ENCODE results near the gene GJC2. TPM values are rescaled to one million over a fixed set of nuclear protein-coding genes. Genes with fewer than 3 reads are reported as not detected.

GJC2 gene
- total RNA-seq, 2 experiments from 2014 or later, result 0.41 to 0.57 TPM

GRCh38 chr1:228198977-228199590, 49.4 kb downstream of the GJC2 start:
- peaks cover 17% of the 10 kb centered on the region for H3K36me3 Mint-ChIP-seq
- H3K4me1 Mint-ChIP-seq (ENCODE audit: low read depth), result no peaks in the 10 kb centered on the region
- no peak overlapping the region for H3K27ac Mint-ChIP-seq
- intact Hi-C loops (cut with micrococcal nuclease), result no loop called here
- no peak overlapping the region for H3K4me3 Mint-ChIP-seq
- CTCF ChIA-PET, result no interaction called here
- POLR2A ChIA-PET, result no interaction called here
- H3K27me3 Mint-ChIP-seq, result no peaks in the 10 kb centered on the region
- DNase-seq, result no peak
- peaks cover 12% of the 10 kb centered on the region for H3K9me3 Mint-ChIP-seq

DNA sequence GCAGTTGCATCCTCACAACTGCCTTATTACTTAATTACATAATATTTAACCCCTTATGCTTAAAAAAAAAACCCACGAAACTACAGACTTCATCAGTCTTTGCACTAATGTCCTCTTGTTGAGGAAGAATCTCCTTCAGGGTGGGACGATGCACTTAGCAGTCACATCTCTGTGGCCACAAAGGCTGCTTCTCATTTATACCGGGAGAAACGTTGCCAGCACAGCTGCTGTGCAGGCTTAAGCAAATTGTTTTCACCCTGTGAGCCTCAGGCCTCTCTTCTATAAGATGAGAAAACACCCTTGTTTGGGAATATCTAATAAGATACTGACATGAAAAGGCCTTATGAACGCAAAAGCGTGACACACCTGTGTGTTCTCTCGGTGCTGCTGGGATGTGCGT, 55.2 kb downstream of the GJC2 start:
- H3K36me3 Mint-ChIP-seq, result peaks cover 2% of the 10 kb centered on the region
- ChIA-PET CTCF (interaction anchor here (1.0 kb wide), 1 partner anchor 9 kb away, joined by 3 read pairs; no protein-coding TSS in a partner anchor), POLR2A (no interaction called here)
- H3K4me3 Mint-ChIP-seq, result no peak overlapping the region
- no peaks in the 10 kb centered on the region for H3K9me3 Mint-ChIP-seq
- no peaks in the 10 kb centered on the region for H3K4me1 Mint-ChIP-seq (ENCODE audit: low read depth)
- peaks cover 2% of the 10 kb centered on the region for H3K27me3 Mint-ChIP-seq
- intact Hi-C loops (cut with micrococcal nuclease), result no loop called here
- H3K27ac Mint-ChIP-seq, result no peak overlapping the region
- DNase-seq, result no peak

DNA sequence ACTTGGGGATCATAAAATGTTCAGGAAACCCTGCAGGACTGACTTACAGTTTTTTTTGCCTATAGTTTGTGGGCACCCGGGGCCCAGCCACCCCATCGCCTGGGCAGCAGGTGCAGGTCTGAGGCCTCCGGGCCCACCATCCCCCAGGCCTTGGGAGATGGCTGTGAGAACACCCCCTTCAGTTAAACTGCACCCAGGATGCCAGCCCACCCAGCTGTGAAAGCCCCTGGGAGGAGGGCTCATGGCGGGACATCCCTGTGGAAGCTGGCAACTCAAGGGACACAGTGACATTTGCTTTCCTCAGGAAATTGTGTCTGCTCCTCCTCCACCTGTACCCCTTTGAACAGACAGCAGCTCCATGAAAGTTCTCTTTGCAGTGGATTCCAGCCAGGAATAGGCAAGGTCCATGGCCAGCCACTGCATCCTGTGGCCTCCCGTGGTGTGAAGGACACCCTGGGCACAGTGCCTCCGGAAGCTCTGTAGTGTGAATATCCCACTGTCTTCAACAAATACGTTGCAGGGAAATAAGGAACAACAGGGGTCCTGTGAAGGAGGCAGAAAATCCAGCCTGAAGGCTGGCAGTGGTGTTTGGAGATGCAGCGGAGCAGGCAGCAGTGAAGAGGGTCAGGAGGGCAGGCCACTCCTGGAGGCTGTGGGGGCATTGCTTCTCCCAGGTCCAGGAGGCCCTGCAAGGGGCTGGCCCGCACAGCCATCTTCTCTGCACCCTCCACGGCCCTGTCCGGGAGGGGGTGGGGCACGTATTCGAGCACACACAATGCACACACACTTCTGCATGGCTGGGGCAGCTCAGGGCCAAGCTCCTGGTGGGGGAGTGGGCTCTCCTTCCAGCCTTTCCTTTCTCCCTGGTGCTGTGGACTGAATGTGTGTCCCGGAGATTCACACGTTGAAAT, 56.1 kb downstream of the GJC2 start:
- Mint-ChIP-seq H3K36me3 (no peaks in the 10 kb centered on the region), H3K9me3 (no peaks in the 10 kb centered on the region), H3K4me3 (no peak overlapping the region), H3K27me3 (peaks cover 2% of the 10 kb centered on the region), H3K4me1 (ENCODE audit: low read depth) (no peaks in the 10 kb centered on the region), H3K27ac (no peak overlapping the region)
- DNase-seq, result no peak
- POLR2A ChIA-PET, result no interaction called here
- CTCF ChIA-PET, result interaction anchor here (1.0 kb wide), 1 partner anchor 8 kb away, joined by 3 read pairs; no protein-coding TSS in a partner anchor
- intact Hi-C loops (cut with micrococcal nuclease), result no loop called here

GRCh38 chr1:228206582-228207351, 57.0 kb downstream of the GJC2 start:
- CTCF ChIA-PET, result no interaction called here
- intact Hi-C loops (cut with micrococcal nuclease), result no loop called here
- Mint-ChIP-seq H3K4me1 (ENCODE audit: low read depth) (no peaks in the 10 kb centered on the region), H3K36me3 (no peaks in the 10 kb centered on the region), H3K27me3 (peaks cover 2% of the 10 kb centered on the region), H3K27ac (no peak overlapping the region), H3K4me3 (no peak overlapping the region), H3K9me3 (no peaks in the 10 kb centered on the region)
- POLR2A ChIA-PET, result no interaction called here
- DNase-seq, result no peak

DNA sequence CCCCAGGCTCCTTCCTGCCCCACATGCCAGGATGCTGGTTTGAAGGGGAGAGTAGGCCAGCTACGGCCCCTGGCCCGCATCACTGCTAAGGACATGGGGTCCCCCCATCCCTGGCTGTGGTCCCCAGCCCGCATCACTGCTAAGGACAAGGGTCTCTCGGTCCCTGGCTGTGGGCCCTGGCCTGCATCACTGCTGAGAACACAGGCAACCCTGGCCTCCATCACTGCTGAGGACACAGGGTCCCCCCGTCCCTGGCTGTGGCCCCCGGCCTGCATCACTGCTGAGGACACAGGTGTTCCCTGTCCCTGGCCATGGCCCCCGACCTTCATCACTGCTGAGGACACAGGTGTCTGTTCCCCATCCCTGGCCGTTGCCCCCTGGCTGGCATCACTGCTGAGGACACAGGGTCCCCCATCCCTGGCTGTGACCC, 57.7 kb downstream of the GJC2 start:
- POLR2A ChIA-PET, result no interaction called here
- H3K27me3 Mint-ChIP-seq, result peaks cover 2% of the 10 kb centered on the region
- no peak overlapping the region for H3K4me3 Mint-ChIP-seq

DNA sequence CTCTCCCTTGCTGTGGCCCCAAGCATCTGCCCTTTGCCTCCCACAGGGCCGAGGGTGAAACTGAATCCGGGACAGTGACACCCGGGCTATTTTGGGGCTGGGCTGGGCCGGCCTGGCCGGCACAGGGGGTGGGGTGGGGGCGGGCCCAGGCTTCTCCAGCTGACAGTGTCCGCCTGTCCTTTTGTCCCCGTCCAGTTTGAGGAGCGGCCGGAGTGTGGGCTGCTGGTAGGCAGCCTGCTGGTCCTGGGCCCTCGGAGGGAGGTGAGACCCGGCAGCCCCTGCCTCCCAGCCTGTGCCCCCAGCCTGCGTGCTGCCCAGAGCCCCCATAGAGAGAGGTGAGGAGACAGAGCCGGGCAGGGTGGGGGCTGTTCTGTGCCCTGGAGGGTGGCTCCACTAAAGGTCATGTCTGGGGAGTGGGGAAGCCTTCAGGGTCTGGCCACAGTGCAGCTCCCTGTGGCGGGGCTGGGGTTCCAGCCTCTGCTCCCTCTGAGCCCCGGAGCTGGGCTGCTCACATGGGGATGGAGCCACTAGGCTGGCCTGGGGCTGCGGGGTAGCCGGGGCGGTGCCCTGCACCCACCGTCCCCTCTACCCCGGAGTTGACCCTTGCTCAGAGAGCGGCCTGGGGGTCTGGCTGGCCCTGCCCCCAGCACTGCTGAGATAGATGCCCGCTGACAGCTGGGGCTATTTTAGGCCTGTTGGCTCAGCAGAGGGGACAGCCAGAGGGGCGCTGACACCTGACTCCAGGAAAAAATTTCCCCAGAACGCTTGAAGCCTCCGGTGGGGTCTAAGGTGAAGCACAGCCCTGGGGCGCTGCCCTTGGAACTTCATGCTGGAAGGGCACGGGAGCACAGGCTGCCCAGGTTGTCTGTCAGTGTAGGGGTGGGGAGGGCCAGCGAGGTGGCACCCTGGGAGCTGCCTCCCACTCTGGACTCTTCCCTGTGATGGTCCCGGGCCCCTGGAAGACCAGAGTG, 58.4 kb downstream of the GJC2 start, which contains the start of gene OBSCN:
OBSCN (plus strand) TSS at position 194 of the 971 bp plus-strand sequence. CDS start 3,740 bp downstream, outside the sequence.
- H3K4me3 Mint-ChIP-seq, result no peak within 1 kb of the TSS
- POLR2A ChIA-PET, result no interaction called here
- CTCF ChIA-PET, result no interaction called here

More for the DNA sequence above, 57.7 kb downstream of the GJC2 start:
- H3K9me3 Mint-ChIP-seq, result no peaks in the 10 kb centered on the region
- no peak for DNase-seq
- H3K4me1 Mint-ChIP-seq (ENCODE audit: low read depth), result no peaks in the 10 kb centered on the region
- H3K27ac Mint-ChIP-seq, result no peak overlapping the region
- no peaks in the 10 kb centered on the region for H3K36me3 Mint-ChIP-seq
- intact Hi-C loops (cut with micrococcal nuclease), result no loop called here
- CTCF ChIA-PET, result no interaction called here

DNA sequence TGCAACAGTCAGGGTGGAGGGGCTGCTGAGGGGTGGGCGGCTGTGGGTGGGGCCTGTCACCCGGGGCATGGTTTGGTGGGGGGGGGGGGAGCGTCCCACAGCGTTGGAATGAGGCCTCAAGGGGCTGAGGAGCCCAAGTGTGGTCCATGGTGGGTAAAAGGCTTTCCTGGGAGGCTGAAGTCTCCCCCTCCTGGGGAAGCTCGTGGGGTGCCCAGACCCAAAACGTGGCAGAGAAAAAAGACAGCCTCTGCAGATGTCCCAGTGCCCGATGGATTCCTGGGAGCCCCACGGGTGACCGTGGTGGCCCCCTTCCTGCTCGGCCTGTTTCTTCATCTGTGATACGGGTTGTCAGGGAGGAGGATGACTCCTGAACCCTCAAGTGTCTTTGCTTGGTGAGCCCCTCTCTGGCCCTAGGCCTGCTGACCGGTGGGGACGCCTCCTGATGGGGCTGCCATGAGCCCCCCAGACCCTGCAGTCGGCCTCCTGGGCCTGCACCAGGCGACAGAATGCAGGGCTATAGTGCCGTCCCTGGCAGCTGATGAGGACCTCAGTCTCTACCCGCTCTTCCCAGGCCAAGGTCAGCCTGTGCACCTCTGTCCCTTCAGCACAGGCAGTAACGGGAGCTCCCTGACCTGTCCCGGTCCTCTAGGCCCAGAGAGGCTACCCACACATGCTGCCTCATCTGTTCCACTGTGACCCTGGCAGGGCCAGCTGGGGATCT, 59.3 kb downstream of the GJC2 start:
- Mint-ChIP-seq H3K27ac (no peak overlapping the region), H3K27me3 (peaks cover 2% of the 10 kb centered on the region), H3K4me1 (ENCODE audit: low read depth) (peaks cover 2% of the 10 kb centered on the region), H3K9me3 (no peaks in the 10 kb centered on the region), H3K4me3 (no peak overlapping the region), H3K36me3 (no peaks in the 10 kb centered on the region)
- POLR2A ChIA-PET, result interaction anchor here (0.6 kb wide), 2 partner anchors 16 to 49 kb away, joined by 3 to 4 read pairs; no protein-coding TSS in a partner anchor
- CTCF ChIA-PET, result no interaction called here
- intact Hi-C loops (cut with micrococcal nuclease), result no loop called here
- no peak for DNase-seq

More for the DNA sequence above, 58.4 kb downstream of the GJC2 start, which contains the start of gene OBSCN:
- H3K27me3 Mint-ChIP-seq, result peaks cover 2% of the 10 kb centered on the region
- H3K27ac Mint-ChIP-seq, result no peak within 1 kb of the TSS
- H3K36me3 Mint-ChIP-seq, result no peaks in the 10 kb centered on the region
- DNase-seq, result no peak
- H3K9me3 Mint-ChIP-seq, result no peaks in the 10 kb centered on the region
- no peaks in the 10 kb centered on the region for H3K4me1 Mint-ChIP-seq (ENCODE audit: low read depth)
- intact Hi-C loops (cut with micrococcal nuclease), result no loop called here

Other genes starting within 250 kb of the GJC2 start
- gene WNT9A, start 202.0 kb upstream of the GJC2 start, total RNA-seq, result under 1 TPM; 0.07 to 0.12 TPM
- gene WNT3A, start 142.9 kb upstream of the GJC2 start, total RNA-seq, result not detected
- gene ARF1, start 67.2 kb upstream of the GJC2 start, total RNA-seq, result 100 to 1,000 TPM; 346 to 355 TPM
- 10 to 100 TPM; 21.9 to 22.1 TPM for gene C1orf35, start 46.6 kb upstream of the GJC2 start, total RNA-seq
- 10 to 100 TPM; 51.1 to 52.7 TPM for gene MRPL55, start 40.6 kb upstream of the GJC2 start, total RNA-seq
- gene GUK1, start 9.7 kb upstream of the GJC2 start, total RNA-seq, result 100 to 1,000 TPM; 229 to 239 TPM
- gene IBA57, start 15.9 kb downstream of the GJC2 start, total RNA-seq, result 1 to 10 TPM; 3.8 to 4.8 TPM
- 10 to 100 TPM; 14.3 to 14.9 TPM for gene OBSCN, start 58.1 kb downstream of the GJC2 start, total RNA-seq

Data from activated CD4-positive, alpha-beta memory T cell treated with anti-CD3 and anti-CD28 coated beads for 36 hours (primary cell).